A549 treated with CpdA at 1 μM for 4 hours (cell line): ENCODE results near the gene SEPTIN6. TPM values are rescaled to one million over a fixed set of nuclear protein-coding genes. Genes with fewer than 3 reads are reported as not detected.

Experiments used
- total RNA-seq: library from RNA; stranded (reverse); fragments of 200-300 nt; extraction: Qiagen RNA extraction; gene quantifications from 5 replicates; pipeline ENCODE4 v1.2.3, GENCODE V29; 2022; ENCODE audit warnings: low read depth

SEPTIN6 gene
- 10.3 to 11.4 TPM (median 10.5 TPM) in 5 replicates for total RNA-seq

DNA sequence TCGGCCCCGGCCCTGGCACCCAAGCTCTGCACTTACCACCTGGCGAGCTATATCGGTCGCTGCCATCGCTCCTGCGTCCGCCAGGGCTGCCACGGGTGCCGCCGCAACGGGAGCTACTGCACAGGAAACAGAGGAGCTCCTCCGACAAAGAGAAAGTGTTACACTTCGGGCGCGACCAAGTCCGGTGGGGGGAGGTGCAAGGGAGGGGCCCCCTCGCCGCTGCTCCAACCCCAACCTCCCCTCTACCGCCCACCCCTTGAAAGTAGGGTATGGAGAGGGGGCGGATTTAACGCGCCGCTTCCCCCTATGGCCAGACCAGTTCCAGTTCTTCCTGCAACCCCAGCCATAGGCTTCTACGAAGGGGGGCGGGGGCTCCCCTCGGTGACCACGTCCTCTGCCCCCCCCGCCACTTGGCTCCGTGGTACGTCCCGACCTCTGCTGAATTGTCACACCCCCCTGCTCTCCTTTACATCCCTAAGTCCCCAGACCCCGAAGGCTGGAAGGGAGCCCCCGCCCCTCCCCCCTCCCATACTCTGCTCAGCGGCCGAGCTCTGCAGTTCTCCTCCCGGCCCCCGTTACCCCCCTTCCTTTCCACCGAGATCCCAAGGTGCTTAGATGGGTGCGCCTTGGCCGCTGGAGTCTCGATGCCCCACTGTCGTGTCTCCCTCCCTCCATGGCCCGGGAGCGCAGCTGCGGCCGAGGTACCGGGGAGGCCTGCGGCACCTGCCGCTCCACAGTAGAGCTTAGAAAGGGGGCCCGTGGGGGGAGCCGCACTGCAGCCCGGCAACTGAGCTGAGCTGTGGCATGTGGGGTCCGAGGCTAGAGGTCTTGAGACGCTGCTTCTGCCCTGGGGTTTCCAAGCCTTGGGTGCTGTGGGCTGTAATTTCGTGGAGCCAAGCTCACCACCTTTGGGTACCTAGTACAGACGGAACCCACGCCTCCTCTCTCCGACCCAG lies at the start of gene SEPTIN6:
Gene SEPTIN6 (minus strand): TSS at position 129 of the 956 bp plus-strand sequence. CDS start 63 bp downstream, at position 66.

Other genes with a start within 250 kb of the SEPTIN6 start
- gene SLC25A5, start 224.7 kb downstream of the SEPTIN6 start, total RNA-seq, result 690 to 777 TPM (median 741 TPM) in 5 replicates
- 29.9 to 37.2 TPM (median 30.9 TPM) in 5 replicates for gene STEEP1, start 127.8 kb downstream of the SEPTIN6 start, total RNA-seq
- gene UBE2A, start 118.6 kb downstream of the SEPTIN6 start, total RNA-seq, result 131 to 143 TPM (median 135 TPM) in 5 replicates
- gene NKRF, start 86.7 kb downstream of the SEPTIN6 start, total RNA-seq, result 17.4 to 19.7 TPM (median 18.0 TPM) in 5 replicates
- 0.09 to 0.14 TPM (median 0.13 TPM) in 4 of 5 replicates, not detected in the other for gene SOWAHD, start 65.4 kb upstream of the SEPTIN6 start, total RNA-seq
- gene RPL39, start 98.5 kb upstream of the SEPTIN6 start, total RNA-seq, result 3,557 to 4,920 TPM (median 3,675 TPM) in 5 replicates
- 19.2 to 29.1 TPM (median 21.3 TPM) in 5 replicates for gene UPF3B, start 159.8 kb upstream of the SEPTIN6 start, total RNA-seq
- 28.5 to 33.0 TPM (median 29.6 TPM) in 5 replicates for gene RNF113A, start 178.6 kb upstream of the SEPTIN6 start, total RNA-seq
- 234 to 331 TPM (median 271 TPM) in 5 replicates for gene NDUFA1, start 178.7 kb upstream of the SEPTIN6 start, total RNA-seq
- gene AKAP14, start 202.7 kb upstream of the SEPTIN6 start, total RNA-seq, result not detected in 5 replicates